Measurements from ENCODE around the gene MGME1.

MGME1 gene

GRCh38 chr20:17944854-17945474, 23.9 kb upstream of the MGME1 start:
- no peak for DNase-seq (ENCODE audit: low spot score)
- peaks cover 86% of the 10 kb centered on the region for H3K36me3 ChIP-seq (ENCODE audit: low read depth)
- no peaks in the 10 kb centered on the region for H3K27me3 ChIP-seq (ENCODE audit: insufficient read depth, poor library complexity, severe bottlenecking)
- no peaks in the 10 kb centered on the region for H3K9me3 ChIP-seq (ENCODE audit: severe bottlenecking)
- H3K4me1 ChIP-seq (ENCODE audit: insufficient read depth, poor library complexity, severe bottlenecking) = no peaks in the 10 kb centered on the region
- H3K27ac ChIP-seq (ENCODE audit: poor library complexity, severe bottlenecking) = no peak overlapping the region
- no peak for TF ChIP-seq CTCF (IDR thresholded peaks at IDR 0.05; ENCODE audit: poor library complexity, severe bottlenecking)
- H3K4me3 ChIP-seq (ENCODE audit: severe bottlenecking) = no peak overlapping the region
- no peak for ATAC-seq (ENCODE audit: low read depth)

GRCh38 chr20:17946040-17946439, 22.8 kb upstream of the MGME1 start:
- no peak for TF ChIP-seq CTCF (IDR thresholded peaks at IDR 0.05; ENCODE audit: poor library complexity, severe bottlenecking)
- DNase-seq (ENCODE audit: low spot score) = no peak
- H3K4me3 ChIP-seq (ENCODE audit: severe bottlenecking) = no peak overlapping the region
- H3K4me1 ChIP-seq (ENCODE audit: insufficient read depth, poor library complexity, severe bottlenecking) = no peaks in the 10 kb centered on the region
- H3K9me3 ChIP-seq (ENCODE audit: severe bottlenecking) = no peaks in the 10 kb centered on the region
- no peaks in the 10 kb centered on the region for H3K27me3 ChIP-seq (ENCODE audit: insufficient read depth, poor library complexity, severe bottlenecking)
- ATAC-seq (ENCODE audit: low read depth) = no peak
- H3K27ac ChIP-seq (ENCODE audit: poor library complexity, severe bottlenecking) = no peak overlapping the region
- H3K36me3 ChIP-seq (ENCODE audit: low read depth) = peaks cover 96% of the 10 kb centered on the region

GRCh38 chr20:17946572-17947473, 22.0 kb upstream of the MGME1 start:
- no peak overlapping the region for H3K27ac ChIP-seq (ENCODE audit: poor library complexity, severe bottlenecking)
- H3K4me3 ChIP-seq (ENCODE audit: severe bottlenecking) = no peak overlapping the region
- ATAC-seq (ENCODE audit: low read depth) (no peak), DNase-seq (ENCODE audit: low spot score) (no peak)
- no peak for TF ChIP-seq CTCF (IDR thresholded peaks at IDR 0.05; ENCODE audit: poor library complexity, severe bottlenecking)
- H3K9me3 ChIP-seq (ENCODE audit: severe bottlenecking) = no peaks in the 10 kb centered on the region
- peaks cover 100% of the 10 kb centered on the region for H3K36me3 ChIP-seq (ENCODE audit: low read depth)
- H3K27me3 ChIP-seq (ENCODE audit: insufficient read depth, poor library complexity, severe bottlenecking) = no peaks in the 10 kb centered on the region
- no peaks in the 10 kb centered on the region for H3K4me1 ChIP-seq (ENCODE audit: insufficient read depth, poor library complexity, severe bottlenecking)

- peaks cover 100% of the 10 kb centered on the region for H3K36me3 ChIP-seq (ENCODE audit: low read depth)
- H3K4me1 ChIP-seq (ENCODE audit: insufficient read depth, poor library complexity, severe bottlenecking) = no peaks in the 10 kb centered on the region
- no peak for ATAC-seq (ENCODE audit: low read depth)
These were observed 21.4 kb upstream of the MGME1 start for GRCh38 chr20:17947474-17947815.

More at GRCh38 chr20:17947474-17947815, 21.4 kb upstream of the MGME1 start:
- DNase-seq (ENCODE audit: low spot score) = no peak
- TF ChIP-seq CTCF (IDR thresholded peaks at IDR 0.05; ENCODE audit: poor library complexity, severe bottlenecking) = no peak
- Histone ChIP-seq H3K27me3 (ENCODE audit: insufficient read depth, poor library complexity, severe bottlenecking) (no peaks in the 10 kb centered on the region), H3K27ac (ENCODE audit: poor library complexity, severe bottlenecking) (no peak overlapping the region), H3K4me3 (ENCODE audit: severe bottlenecking) (no peak overlapping the region), H3K9me3 (ENCODE audit: severe bottlenecking) (no peaks in the 10 kb centered on the region)

All from RWPE2 (cell line).